K562 (cell line): ENCODE data around the gene GUCA1A. TPM values are rescaled to one million over a fixed set of nuclear protein-coding genes. Genes with fewer than 3 reads are reported as not detected.

Source experiments
- ARID1B ChIP-seq: fragments of 450-650 bp; IDR thresholded peaks from 2 replicates; pipeline ENCODE4 v1.6.1; 2016; ENCODE audit warnings: antibody characterized with exemption, mild to moderate bottlenecking, inconsistent platforms
- DACH1 ChIP-seq: fragments of 450-650 bp; IDR thresholded peaks from 2 replicates; pipeline ENCODE4 v1.6.1; 2018; ENCODE audit not compliant: partially characterized antibody
- DEAF1 ChIP-seq: fragments of 450-650 bp; formaldehyde crosslinking; IDR thresholded peaks from 2 replicates; pipeline ENCODE4 v1.4.0; 2020; ENCODE audit warnings: mild to moderate bottlenecking, moderate library complexity
- DIDO1 ChIP-seq: fragments of 450-650 bp; IDR thresholded peaks from 2 replicates; pipeline ENCODE4 v1.6.1; 2016; ENCODE audit warnings: low read depth, missing biosample characterization, missing genetic modification characterization
- FOSL1 ChIP-seq: fragments of 200-800 bp; sonication (Bioruptor generic); conservative IDR thresholded peaks from 2 replicates; pipeline ENCODE4 v1.6.1; 2016; ENCODE audit warnings: missing genetic modification characterization, missing compliant biosample characterization
- FOXK2 ChIP-seq, 2 experiments: fragments of 450-650 bp; IDR thresholded peaks in 1 of 2; conservative IDR thresholded peaks in 1 of 2; 2 replicates each; pipeline ENCODE4 v1.6.1; 2016; ENCODE audit warnings: low read depth in 2 of 2, mild to moderate bottlenecking in 1 of 2
- FOXM1 ChIP-seq, 2 experiments: fragments of 450-650 bp in 1 of 2; sonication (generic) in 1 of 2; formaldehyde crosslinking in 1 of 2; IDR thresholded peaks; 2 replicates each; pipeline versions ENCODE4 v1.6.1 to v1.9.0; 2017 to 2022; ENCODE audit warnings: low read depth in 2 of 2, mild to moderate bottlenecking in 2 of 2, missing genetic modification reagents in 1 of 2, moderate library complexity in 1 of 2
- GMEB1 ChIP-seq: fragments of 250-450 bp; sonication (Bioruptor Pico); IDR thresholded peaks from 2 replicates; pipeline ENCODE4 v1.4.0; 2020; ENCODE audit warnings: mild to moderate bottlenecking
- HDAC1 ChIP-seq, 2 experiments: fragments of 450-650 bp; IDR thresholded peaks; 2 replicates each; pipeline ENCODE4 v1.6.1; 2016 to 2017; ENCODE audit warnings: inconsistent platforms in 1 of 2, mild to moderate bottlenecking in 1 of 2, moderate library complexity in 1 of 2
- JUND ChIP-seq, 2 experiments: IDR thresholded peaks; 2 replicates in 1 of 2; 3 replicates in 1 of 2; pipeline ENCODE4 v1.6.1; 2011; ENCODE audit warnings: borderline replicate concordance in 2 of 2, low read depth in 2 of 2, low read length in 2 of 2, improper control_type of control experiment in 1 of 2, missing biosample characterization in 1 of 2, missing genetic modification characterization in 1 of 2, missing genetic modification reagents in 1 of 2
- MEIS2 ChIP-seq: fragments of 450-650 bp; IDR thresholded peaks from 2 replicates; pipeline ENCODE4 v1.6.1; 2014; ENCODE audit warnings: mild to moderate bottlenecking; ENCODE audit not compliant: partially characterized antibody
- RAD21 ChIP-seq, 2 experiments: fragments of 250-450 bp in 1 of 2; fragments of 450-650 bp in 1 of 2; sonication (Bioruptor Pico) in 1 of 2; formaldehyde crosslinking in 1 of 2; IDR thresholded peaks in 1 of 2; conservative IDR thresholded peaks in 1 of 2; 2 replicates each; pipeline versions ENCODE4 v1.4.0 to v1.8.0; 2020 to 2022; ENCODE audit warnings: mild to moderate bottlenecking in 2 of 2, moderate library complexity in 1 of 2
- SMAD4 ChIP-seq: fragments of 250-450 bp; sonication (Bioruptor Pico); conservative IDR thresholded peaks from 2 replicates; pipeline ENCODE4 v1.8.0; 2021; ENCODE audit warnings: inconsistent platforms, mild to moderate bottlenecking, moderate library complexity
- TEAD2 ChIP-seq: fragments of 450-650 bp; IDR thresholded peaks from 2 replicates; pipeline ENCODE4 v1.6.1; 2016; ENCODE audit warnings: missing genetic modification characterization, control low read depth, missing compliant biosample characterization
- TFAP4 ChIP-seq: sonication (generic); formaldehyde crosslinking; IDR thresholded peaks from 2 replicates; pipeline ENCODE4 v1.8.0; 2022; ENCODE audit warnings: missing genetic modification reagents, mild to moderate bottlenecking, moderate library complexity, borderline replicate concordance
- ZBTB11 ChIP-seq, 3 experiments: fragments of 200-800 bp in 1 of 3; fragments of 250-450 bp in 1 of 3; fragments of 450-650 bp in 1 of 3; sonication (Bioruptor Pico) in 1 of 3; sonication (Bioruptor generic) in 1 of 3; formaldehyde crosslinking in 1 of 3; IDR thresholded peaks; 2 replicates each; pipeline versions ENCODE4 v1.6.1 to v1.8.0; 2016 to 2022; ENCODE audit warnings: mild to moderate bottlenecking in 2 of 3, missing genetic modification characterization in 2 of 3, missing compliant biosample characterization in 1 of 3, moderate library complexity in 1 of 3
- polyA plus RNA-seq, 8 experiments: library from polyadenylated mRNA; depleted of rRNA in 4 of 8; stranded (reverse) in 5 of 8; unstranded in 3 of 8; fragments of >200 nt; fragmentation: Nextera tagmentation in 2 of 8; fragmentation: Illumina TruSeq in 1 of 8; extraction: Ambion mirVana in 2 of 8; extraction: Trizol in 1 of 8; gene quantifications; 2 replicates each; pipeline versions ENCODE4 v1.2.1 to v1.2.3, GENCODE V29; 2011 to 2014; ENCODE audit warnings: inconsistent platforms in 1 of 8, missing spikeins in 1 of 8
- total RNA-seq, 7 experiments: library from RNA; depleted of rRNA in 6 of 7; stranded (reverse); fragments of >200 nt in 6 of 7; fragmentation: Illumina TruSeq in 2 of 7; extraction: Trizol in 2 of 7; gene quantifications; 2 replicates each; pipeline versions ENCODE4 v1.2.1 to v1.2.3, GENCODE V29; 2011 to 2021; ENCODE audit warnings: low replicate concordance in 1 of 7

Gene GUCA1A
- total and polyA plus RNA-seq, 9 of the 15 experiments (the other 6 are each of a cell fraction or from before 2014, with no cell fraction given) = not detected

- TF ChIP-seq TFAP4 (CRISPR knock-in tag) = peak; percentile 93
- TF ChIP-seq TEAD2 (tag) = no peak
- peak; percentile 65; the same call in 1 of the 2 replicates for TF ChIP-seq FOXM1 (IDR thresholded peaks at IDR 0.05; ENCODE audit: low read depth)
- no peak for TF ChIP-seq FOXM1 (CRISPR knock-in tag; IDR thresholded peaks at IDR 0.05; ENCODE audit: low read depth)
- peak; percentile 60 for TF ChIP-seq DEAF1
- TF ChIP-seq FOXK2 (conservative IDR thresholded peaks at IDR 0.05 in 1 of 2, IDR thresholded peaks at IDR 0.05 in 1 of 2; ENCODE audit: low read depth in 2 of 2) = peak; percentile 58 to 73; a peak in 3 of 4 replicates
- TF ChIP-seq ARID1B = peak; percentile 80
- no peak for TF ChIP-seq DACH1
- peak; percentile 48 to 76 for TF ChIP-seq RAD21 (CRISPR knock-in tag; conservative IDR thresholded peaks at IDR 0.05 in 1 of 2, IDR thresholded peaks at IDR 0.05 in 1 of 2)
- peak; percentile 34 for TF ChIP-seq FOSL1 (tag)
- TF ChIP-seq GMEB1 = no peak
- TF ChIP-seq ZBTB11 (CRISPR knock-in tag; IDR thresholded peaks at IDR 0.05) = no peak
- TF ChIP-seq DIDO1 (tag) = no peak
- TF ChIP-seq HDAC1 (IDR thresholded peaks at IDR 0.05) = peak in 1 of 2 experiments; percentile 88; a peak in 2 of 4 replicates
- TF ChIP-seq MEIS2 = peak; percentile 2
- TF ChIP-seq JUND (IDR thresholded peaks at IDR 0.05; ENCODE audit: borderline replicate concordance, low read depth, low read length) = 0 out of 2 replicates have a peak, but pooled peaks have one; percentile 14
- peak; percentile 55; the same call in 1 of the 3 replicates for TF ChIP-seq JUND (tag; IDR thresholded peaks at IDR 0.05; ENCODE audit: borderline replicate concordance, low read depth, low read length)
- peak; percentile 62 for TF ChIP-seq SMAD4 (CRISPR knock-in tag)
Measured at GRCh38 chr6:42128460-42129359, 44.5 kb upstream of the GUCA1A start (continued).
